HG02970 (cell line): ENCODE results near the gene TLCD3B.

Source experiments
- ATAC-seq: cut with Tn5 transposase; IDR thresholded peaks from one replicate; pipeline ENCODE4 v1.9.1; 2021; ENCODE audit warnings: mild to moderate bottlenecking, moderate library complexity, moderate number of reproducible peaks; ENCODE audit not compliant: unreplicated experiment, low FRiP score

Gene TLCD3B

GRCh38 chr16:29991571-29991904 lies 39.5 kb downstream of the TLCD3B start:
- no peak for ATAC-seq

DNA sequence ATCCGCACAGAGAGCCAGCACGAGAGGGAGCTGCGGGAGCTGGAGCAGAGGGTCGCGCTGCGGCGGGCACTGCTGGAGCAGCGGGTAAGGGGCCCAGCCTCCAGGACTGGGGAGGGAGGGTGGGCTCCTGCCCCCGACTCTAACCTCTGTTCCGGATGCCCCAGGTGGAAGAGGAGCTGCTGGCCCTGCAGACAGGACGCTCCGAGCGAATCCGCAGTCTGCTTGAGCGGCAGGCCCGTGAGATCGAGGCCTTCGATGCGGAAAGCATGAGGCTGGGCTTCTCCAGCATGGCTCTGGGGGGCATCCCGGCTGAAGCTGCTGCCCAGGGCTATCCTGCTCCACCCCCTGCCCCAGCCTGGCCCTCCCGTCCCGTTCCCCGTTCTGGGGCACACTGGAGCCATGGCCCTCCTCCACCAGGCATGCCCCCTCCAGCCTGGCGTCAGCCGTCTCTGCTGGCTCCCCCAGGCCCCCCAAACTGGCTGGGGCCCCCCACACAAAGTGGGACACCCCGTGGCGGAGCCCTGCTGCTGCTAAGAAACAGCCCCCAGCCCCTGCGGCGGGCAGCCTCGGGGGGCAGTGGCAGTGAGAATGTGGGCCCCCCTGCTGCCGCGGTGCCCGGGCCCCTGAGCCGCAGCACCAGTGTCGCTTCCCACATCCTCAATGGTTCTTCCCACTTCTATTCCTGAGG lies 40.0 kb downstream of the TLCD3B start:
- ATAC-seq = no peak

GRCh38 chr16:29990034-29990433 lies 41.0 kb downstream of the TLCD3B start:
- no peak for ATAC-seq

- ATAC-seq = no peak
Observed at GRCh38 chr16:29989111-29989858, 41.8 kb downstream of the TLCD3B start.

DNA sequence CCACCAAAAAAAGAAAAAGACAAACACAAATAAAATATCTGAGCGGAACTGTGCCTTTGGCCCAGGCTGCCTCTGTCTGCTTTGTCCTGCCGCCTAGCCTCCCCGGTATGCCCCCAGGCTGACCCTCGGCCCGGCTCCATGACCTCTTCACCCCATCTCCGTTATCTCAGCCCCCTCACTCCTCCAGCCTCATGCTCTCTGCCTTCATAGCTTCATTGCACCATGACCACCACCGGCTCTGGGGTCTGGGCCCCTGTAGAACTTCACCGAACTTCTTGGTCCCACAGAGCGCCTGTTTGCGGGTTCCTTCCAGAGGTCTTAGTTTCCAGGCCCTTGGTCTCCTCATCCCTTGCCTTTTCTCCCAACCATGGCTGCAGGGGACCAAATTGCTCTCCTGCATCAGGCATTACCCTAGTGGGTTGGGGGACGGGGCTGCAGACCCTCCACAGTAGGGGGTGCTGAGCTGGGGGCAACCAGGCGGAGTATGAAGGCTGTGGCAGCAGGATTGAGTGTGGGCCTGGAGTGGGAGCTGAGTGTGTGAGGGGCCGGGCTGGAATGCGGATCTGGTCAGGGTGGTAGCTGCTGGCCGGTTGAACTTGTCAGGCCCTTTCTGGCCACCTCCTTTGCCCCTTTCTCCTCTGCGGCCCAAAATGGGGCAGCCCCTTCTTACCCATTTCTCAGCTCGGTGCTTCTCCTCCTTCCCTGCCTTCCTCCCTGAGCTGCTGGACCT lies 42.6 kb downstream of the TLCD3B start:
- ATAC-seq = no peak

DNA sequence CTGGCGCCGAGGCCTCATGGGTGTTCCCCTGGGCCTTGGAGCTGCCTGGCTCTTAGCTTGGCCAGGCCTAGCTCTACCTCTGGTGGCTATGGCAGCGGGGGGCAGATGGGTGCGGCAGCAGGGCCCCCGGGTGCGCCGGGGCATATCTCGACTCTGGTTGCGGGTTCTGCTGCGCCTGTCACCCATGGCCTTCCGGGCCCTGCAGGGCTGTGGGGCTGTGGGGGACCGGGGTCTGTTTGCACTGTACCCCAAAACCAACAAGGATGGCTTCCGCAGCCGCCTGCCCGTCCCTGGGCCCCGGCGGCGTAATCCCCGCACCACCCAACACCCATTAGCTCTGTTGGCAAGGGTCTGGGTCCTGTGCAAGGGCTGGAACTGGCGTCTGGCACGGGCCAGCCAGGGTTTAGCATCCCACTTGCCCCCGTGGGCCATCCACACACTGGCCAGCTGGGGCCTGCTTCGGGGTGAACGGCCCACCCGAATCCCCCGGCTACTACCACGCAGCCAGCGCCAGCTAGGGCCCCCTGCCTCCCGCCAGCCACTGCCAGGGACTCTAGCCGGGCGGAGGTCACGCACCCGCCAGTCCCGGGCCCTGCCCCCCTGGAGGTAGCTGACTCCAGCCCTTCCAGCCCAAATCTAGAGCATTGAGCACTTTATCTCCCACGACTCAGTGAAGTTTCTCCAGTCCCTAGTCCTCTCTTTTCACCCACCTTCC lies 43.5 kb downstream of the TLCD3B start:
- no peak for ATAC-seq

DNA sequence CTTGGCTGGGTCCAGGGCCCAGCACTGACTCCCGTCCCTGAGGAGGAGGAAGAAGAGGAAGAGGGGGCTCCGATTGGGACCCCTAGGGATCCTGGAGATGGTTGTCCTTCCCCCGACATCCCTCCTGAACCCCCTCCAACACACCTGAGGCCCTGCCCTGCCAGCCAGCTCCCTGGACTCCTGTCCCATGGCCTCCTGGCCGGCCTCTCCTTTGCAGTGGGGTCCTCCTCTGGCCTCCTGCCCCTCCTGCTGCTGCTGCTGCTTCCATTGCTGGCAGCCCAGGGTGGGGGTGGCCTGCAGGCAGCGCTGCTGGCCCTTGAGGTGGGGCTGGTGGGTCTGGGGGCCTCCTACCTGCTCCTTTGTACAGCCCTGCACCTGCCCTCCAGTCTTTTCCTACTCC lies 44.1 kb downstream of the TLCD3B start:
- ATAC-seq = no peak

GRCh38 chr16:29986231-29986630 lies 44.8 kb downstream of the TLCD3B start:
- no peak for ATAC-seq

GRCh38 chr16:29985271-29985811 lies 45.7 kb downstream of the TLCD3B start:
- no peak for ATAC-seq

DNA sequence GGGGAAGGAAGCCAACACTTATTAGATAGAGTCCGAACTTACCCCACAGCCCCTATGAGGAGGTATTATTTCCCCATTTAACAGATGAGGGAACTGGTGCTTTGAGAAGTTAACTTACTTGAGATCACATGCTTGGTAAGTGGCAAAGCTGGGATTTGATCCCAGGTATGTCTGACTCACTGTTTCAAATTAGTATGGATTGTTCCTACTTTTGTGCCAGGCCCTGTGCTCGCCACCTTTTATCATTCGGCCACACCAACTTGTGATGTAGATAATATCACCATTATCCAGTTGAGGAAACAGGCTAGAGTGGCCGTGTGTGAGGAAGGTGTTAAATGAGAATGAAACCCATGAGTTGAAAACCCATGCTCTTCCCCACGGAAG lies 46.3 kb downstream of the TLCD3B start:
- ATAC-seq = no peak

DNA sequence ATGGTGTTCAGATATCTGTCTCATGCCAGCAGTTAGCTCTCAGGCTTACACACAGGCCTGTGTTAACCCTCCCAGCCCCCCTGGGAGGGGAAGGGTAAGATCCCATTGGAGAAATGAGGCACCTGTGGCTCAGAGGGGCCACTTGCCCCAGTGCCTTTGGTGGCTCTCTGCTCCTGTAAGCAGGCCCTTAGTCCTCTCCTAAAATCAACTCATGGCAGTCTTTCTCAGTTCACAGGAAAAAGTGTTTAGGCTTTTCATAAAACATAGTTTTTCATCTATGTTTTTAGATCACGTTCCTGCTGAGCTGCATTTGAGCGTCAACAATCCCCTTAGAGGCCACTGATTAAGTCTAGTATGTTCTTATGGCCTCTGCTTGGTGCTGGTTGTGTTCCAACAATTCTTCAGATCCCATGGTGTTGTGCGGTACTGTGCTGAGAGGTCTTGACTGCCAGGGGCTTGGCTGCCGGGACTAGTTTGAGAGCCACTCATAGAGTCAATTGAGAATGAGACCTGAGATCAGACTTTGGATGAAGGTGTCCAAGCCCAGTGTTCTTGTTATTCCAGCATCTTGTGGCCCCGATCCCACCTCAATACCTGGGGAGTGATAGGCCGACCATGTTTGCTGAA lies 46.8 kb downstream of the TLCD3B start:
- ATAC-seq = no peak

GRCh38 chr16:29983420-29984136 lies 47.5 kb downstream of the TLCD3B start:
- no peak for ATAC-seq

DNA sequence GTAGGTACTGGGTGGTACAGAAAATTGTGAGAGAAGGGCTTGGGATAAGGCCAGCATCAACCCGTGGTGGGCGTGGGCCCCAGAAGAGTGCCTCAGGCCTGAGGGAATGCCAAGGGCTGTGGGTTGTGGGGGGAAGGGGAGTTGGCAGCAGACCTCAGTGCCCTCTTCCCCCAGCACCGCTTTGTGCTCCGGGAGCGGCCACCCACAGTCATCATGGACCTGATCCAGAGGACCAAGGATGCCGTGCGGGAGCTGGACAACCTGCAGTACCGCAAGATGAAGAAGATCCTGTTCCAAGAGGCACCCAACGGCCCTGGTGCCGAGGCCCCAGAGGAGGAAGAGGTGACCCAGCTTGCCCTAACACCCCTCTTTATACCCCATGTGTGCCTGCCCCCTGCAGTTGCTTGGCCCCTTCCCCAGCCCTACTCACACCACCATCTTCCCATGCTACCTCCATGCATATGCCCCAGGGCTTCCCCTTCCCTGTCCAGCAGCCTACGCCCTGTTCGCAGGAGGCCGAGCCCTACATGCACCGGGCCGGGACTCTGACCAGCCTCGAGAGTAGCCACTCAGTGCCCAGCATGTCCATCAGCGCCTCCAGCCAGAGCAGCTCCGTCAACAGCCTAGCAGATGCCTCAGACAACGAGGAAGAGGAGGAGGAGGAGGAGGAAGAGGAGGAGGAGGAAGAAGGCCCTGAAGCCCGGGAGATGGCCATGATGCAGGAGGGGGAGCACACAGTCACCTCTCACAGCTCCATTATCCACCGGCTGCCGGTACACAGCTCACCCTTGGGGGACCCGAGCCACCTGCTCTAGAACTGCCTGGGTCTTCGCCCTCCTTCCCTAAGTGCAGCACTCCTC lies 48.3 kb downstream of the TLCD3B start:
- no peak for ATAC-seq

DNA sequence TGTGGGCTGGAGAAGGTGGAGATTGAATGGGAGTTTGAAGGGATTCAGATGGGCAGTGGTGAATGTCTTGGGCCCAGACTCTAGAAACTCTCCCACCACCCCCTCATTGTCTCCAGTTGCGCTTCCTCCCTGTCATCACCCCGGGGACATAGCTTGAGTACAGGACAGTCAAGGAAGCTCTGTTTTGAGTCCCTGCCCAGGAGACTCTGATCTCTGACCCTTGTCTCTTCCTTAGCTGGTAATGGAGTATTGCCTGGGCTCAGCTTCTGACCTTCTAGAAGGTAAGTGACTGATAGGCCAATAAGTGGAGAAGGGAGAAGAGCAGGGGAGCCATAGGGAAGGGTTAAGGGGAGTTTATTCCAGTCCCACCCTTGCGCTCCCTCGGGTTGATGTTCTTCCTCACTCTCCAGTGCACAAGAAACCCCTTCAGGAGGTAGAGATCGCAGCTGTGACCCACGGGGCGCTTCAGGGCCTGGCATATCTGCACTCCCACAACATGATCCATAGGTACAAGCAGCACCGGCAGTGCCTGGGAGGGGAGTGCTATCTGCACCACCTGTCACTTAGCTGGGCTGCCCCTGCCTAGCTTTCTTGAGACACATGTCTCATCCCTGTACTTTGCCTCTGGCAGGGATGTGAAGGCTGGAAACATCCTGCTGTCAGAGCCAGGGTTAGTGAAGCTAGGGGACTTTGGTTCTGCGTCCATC lies 52.4 kb downstream of the TLCD3B start:
- ATAC-seq = no peak

DNA sequence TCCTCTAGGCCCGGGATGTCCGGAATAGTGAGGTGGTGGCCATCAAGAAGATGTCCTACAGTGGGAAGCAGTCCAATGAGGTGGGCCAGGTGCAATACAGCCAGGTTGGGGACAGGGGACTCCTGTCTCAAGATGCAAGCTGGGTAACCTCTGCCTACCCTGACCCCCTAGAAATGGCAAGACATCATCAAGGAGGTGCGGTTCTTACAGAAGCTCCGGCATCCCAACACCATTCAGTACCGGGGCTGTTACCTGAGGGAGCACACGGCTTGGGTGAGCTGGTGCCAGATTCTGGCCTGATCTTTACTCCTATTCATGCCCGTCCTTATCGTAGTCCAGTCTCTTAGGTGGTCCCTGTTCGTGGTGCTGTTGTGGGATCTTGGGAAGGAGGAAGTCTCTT lies 53.0 kb downstream of the TLCD3B start:
- ATAC-seq = no peak

GRCh38 chr16:29977063-29977825 lies 53.8 kb downstream of the TLCD3B start:
- ATAC-seq = no peak

GRCh38 chr16:29975811-29976511 lies 55.1 kb downstream of the TLCD3B start:
- no peak for ATAC-seq
